Hepatocyte (in vitro differentiated cells): ENCODE results near the gene NAPA.
A peak's percentile ranks its signal among the peaks of the same experiment; 100 is the strongest.

Experiments
- EZH2 ChIP-seq: fragments of 200-600 bp; sonication (generic); IDR thresholded peaks from 2 replicates; pipeline ENCODE4 v1.6.1; 2016; ENCODE audit warnings: antibody characterized with exemption, mild to moderate bottlenecking, borderline replicate concordance
- EZH2phosphoT487 ChIP-seq: fragments of 200-600 bp; sonication (generic); IDR thresholded peaks from one replicate; pipeline ENCODE4 v1.6.1; 2018; ENCODE audit warnings: antibody characterized with exemption, mild to moderate bottlenecking, low read depth, moderate library complexity; ENCODE audit not compliant: unreplicated experiment, severe bottlenecking
- TF ChIP-seq, protein P1 (sequence below): fragments of 200-600 bp; sonication (generic); IDR thresholded peaks from 2 replicates; pipeline ENCODE4 v1.5.1; 2016; ENCODE audit warnings: antibody characterized with exemption, mild to moderate bottlenecking; ENCODE audit not compliant: poor library complexity

DNA sequence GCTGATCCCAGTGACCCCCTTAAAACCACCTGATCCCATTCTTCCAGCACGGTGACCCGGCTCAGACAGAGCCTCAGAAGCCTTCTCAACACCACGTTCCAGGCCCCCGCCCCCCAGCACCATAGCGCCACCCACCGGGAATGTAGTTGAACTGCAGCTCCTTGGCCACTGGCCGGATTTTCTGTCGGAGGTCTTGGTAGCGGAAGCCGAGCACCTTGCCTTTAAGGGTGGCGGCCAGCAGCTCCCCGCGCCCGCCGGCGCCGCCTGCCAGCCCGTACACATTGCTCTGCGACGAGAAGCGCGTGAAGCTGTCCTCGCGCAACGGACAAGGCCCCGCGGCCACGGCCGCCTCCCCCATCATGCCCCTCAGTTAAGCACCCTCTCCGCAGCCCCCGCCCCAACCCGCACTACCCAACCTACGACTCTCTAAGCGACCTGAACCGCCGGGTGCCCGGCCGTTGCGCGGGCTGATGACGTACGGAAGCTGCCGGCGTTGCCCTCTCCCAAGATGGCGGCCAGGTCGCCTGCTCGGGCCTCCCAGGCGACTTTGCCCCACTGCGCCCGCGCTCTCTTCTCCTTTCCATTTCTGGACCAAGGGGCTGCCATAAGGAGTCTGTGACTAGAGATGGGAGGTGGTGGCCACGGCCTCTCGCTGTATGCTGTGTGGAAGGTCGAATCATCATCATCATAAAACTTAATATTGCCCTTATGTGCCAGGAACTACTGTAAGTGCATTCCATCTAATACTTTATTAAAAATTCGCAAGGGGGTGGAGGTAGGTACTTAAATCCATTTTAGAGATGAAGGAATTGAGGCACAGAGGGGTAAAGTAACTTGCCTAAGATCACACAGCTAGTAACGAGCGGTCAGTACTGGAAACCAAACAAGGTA, 30.8 kb downstream of the NAPA start, which contains the start of gene KPTN:
- TF ChIP-seq, protein P1, sequence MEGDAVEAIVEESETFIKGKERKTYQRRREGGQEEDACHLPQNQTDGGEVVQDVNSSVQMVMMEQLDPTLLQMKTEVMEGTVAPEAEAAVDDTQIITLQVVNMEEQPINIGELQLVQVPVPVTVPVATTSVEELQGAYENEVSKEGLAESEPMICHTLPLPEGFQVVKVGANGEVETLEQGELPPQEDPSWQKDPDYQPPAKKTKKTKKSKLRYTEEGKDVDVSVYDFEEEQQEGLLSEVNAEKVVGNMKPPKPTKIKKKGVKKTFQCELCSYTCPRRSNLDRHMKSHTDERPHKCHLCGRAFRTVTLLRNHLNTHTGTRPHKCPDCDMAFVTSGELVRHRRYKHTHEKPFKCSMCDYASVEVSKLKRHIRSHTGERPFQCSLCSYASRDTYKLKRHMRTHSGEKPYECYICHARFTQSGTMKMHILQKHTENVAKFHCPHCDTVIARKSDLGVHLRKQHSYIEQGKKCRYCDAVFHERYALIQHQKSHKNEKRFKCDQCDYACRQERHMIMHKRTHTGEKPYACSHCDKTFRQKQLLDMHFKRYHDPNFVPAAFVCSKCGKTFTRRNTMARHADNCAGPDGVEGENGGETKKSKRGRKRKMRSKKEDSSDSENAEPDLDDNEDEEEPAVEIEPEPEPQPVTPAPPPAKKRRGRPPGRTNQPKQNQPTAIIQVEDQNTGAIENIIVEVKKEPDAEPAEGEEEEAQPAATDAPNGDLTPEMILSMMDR = peak; percentile 98
- TF ChIP-seq EZH2 (no peak), EZH2phosphoT487 (no peak)
